Occipital lobe (tissue), 3 donors: ENCODE results near the gene HCK. TPM values are rescaled to one million over a fixed set of nuclear protein-coding genes. Genes with fewer than 3 reads are reported as not detected.

Source experiments
- DNase-seq: peaks from one replicate; lab custom pipeline; 2025; lab: John Stamatoyannopoulos, UW
- small RNA-seq: library from RNA; depleted of rRNA; stranded (forward); fragments of <200 nt; gene quantifications from one replicate; pipeline ENCODE3, GENCODE V24; 2014
- total RNA-seq: library from RNA; depleted of rRNA; stranded (reverse); fragments of >200 nt; gene quantifications from one replicate; pipeline ENCODE4 v1.2.3, GENCODE V29; 2014

HCK gene
- total RNA-seq, 1 donor from 2014 or later = 3.3 TPM

GRCh38 chr20:32127347-32127746 lies 75.3 kb downstream of the HCK start:
- no peak for DNase-seq

GRCh38 chr20:32128167-32128566 lies 76.1 kb downstream of the HCK start:
- DNase-seq = no peak

GRCh38 chr20:32129863-32130262 lies 77.8 kb downstream of the HCK start:
- DNase-seq = no peak

DNA sequence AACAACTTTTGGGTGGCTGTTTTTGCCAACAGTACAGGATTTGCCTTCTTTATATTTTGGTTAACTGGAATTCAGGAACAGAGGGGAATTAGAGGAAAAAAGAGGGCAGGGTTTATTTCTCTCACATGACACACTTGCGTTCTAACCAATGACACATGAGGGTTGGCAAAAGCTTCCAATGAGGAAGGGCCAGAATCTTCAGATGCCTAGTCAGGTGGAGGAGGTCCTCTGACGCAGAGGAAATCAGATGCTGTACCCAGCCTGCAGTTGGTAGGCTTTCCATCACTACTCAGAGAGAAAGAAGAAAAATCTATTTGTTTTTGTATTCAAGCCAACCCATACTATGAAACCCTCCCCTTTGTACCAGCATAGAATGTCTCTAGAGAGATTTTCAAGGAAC lies 78.3 kb downstream of the HCK start:
- DNase-seq = no peak

- no peak for DNase-seq
Measured at GRCh38 chr20:32130965-32131364, 78.9 kb downstream of the HCK start.

DNA sequence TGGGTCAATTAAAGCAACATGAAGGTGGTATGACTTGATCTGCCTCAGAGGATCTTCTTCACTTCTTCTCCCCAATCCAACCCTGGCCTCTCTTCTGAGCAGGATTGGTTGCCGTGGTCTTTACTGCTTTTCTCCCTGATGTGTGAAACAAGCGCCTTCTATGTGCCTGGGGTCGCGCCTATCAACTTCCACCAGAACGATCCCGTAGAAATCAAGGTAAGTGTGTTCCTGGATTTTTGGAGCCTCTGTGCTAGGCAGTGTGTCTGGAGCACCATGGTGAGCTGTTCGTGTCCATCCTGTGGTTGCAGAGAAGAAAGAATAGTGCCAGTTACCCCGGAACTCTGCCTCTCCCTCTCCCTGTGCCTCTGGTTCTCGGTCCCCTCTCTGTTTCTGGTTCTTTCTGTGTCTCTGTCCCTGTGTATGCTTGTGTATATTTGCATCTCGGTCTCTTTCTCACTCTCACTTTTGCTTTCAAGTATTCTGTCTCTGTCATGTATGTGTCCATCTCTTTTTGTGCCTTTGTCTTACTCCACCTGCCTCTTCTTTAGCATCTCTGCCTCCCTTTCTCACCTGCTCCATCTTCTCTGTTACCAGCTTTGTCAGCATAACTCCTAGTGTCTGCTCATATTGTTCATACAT lies 81.0 kb downstream of the HCK start:
- no peak for DNase-seq

DNA sequence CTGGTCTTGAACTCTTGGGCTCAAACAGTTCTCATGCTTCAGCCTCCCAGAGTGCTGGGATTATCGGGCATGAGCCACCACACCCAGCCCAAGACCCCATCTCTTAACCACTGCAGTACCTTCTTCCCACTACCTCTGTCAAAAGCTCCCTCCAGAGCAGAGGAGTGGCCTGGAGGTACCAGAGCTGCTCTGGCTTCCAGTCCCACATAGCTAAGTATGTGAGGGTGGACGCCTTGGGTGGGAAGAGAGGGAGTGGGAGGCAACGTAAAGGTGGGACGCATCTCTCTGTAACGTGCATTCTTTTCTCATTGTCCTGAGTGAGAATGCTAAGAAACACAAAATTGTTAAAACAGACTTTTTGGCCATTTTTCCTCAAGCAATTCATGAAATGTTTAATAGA lies 82.0 kb downstream of the HCK start:
- no peak for DNase-seq

- no peak for DNase-seq
Measured at GRCh38 chr20:32135983-32136515, 84.0 kb downstream of the HCK start.

- no peak for DNase-seq
Measured at GRCh38 chr20:32138921-32139320, 86.9 kb downstream of the HCK start.

DNA sequence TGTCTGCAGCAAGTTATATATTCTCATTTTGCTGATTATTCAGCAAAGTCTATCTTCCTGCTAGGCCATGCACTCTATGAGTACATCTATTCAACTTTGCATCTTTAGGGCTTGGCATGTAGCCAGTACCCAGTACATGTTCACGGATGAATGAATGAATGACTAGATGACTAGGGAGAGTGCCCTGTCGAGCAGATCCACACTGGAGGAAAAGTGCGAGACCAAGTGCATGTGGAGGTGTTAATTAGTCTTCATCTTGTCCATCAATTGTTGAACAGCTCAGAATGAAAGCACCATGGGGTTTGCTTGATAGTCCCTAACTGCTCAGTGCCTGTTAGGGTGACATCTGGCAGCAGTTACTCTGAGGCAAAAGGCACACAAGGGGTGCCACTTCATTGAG lies 87.9 kb downstream of the HCK start:
- DNase-seq = no peak

- no peak for DNase-seq
Measured at GRCh38 chr20:32140603-32141002, 88.6 kb downstream of the HCK start.

DNA sequence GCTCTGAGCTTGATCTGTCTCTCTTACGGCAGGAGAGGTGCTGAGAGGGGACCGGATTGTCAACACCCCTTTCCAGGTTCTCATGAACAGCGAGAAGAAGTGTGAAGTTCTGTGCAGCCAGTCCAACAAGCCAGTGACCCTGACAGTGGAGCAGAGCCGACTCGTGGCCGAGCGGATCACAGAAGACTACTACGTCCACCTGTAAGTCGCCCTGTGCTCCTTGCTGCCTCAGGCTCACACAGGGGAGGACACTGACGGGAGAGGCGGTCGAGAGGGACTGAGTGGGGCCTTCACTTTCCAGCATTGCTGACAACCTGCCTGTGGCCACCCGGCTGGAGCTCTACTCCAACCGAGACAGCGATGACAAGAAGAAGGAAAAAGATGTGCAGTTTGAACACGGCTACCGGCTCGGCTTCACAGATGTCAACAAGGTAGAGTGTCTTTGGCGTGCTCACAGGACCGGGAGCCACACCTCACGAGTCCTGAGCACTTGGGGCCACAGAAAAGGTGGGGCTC lies 89.5 kb downstream of the HCK start:
- no peak for DNase-seq

DNA sequence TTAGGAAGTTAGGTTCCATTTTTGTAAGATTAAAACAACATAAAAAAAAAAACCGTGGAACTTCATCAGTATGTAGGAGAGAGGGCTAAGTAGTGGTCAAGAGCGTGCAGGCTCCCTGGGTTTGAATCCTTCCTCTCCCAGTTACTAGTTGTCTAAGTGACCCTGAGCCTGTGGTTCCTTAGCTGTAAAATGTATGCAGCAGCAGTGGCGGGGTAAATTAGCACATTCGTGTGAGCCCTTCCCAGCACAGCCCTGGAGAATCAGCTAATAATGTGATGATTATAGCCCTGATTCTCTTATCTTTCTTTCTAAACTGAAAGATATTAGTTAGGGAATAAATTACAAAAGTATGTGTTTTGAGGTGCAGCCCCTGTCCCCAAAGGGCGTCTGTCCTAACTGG lies 90.0 kb downstream of the HCK start:
- no peak for DNase-seq

GRCh38 chr20:32142991-32143390 lies 90.9 kb downstream of the HCK start:
- no peak for DNase-seq

DNA sequence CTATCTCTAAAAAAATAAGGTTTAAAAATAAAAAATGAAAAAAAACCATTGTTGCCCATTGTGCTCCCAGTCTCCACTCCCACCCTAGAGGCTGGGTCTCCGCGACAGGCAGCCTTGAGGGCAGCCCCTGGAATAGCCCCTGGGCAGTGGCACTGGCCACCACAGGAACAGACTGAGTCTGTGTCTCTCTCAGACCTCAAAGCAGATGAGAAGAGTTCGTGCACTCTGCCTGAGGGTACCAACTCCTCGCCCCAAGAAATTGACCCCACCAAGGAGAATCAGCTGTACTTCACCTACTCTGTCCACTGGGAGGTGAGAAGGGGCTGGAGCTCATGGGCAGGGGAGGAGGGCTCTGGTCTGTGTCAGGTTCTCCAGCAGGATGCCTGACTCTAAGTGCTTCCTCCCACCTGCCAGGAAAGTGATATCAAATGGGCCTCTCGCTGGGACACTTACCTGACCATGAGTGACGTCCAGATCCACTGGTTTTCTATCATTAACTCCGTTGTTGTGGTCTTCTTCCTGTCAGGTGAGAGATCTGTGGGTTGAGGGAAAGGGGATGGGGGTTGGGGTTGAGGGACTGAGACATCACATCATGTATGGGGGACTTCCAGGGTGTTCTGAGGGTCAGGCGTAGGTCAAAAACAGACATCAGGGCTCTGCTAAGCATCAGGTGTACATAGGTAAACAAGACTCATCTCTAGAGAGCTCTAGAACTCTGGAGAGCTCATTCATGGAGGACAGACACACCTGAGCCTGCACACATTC lies 93.0 kb downstream of the HCK start:
- DNase-seq = no peak

DNA sequence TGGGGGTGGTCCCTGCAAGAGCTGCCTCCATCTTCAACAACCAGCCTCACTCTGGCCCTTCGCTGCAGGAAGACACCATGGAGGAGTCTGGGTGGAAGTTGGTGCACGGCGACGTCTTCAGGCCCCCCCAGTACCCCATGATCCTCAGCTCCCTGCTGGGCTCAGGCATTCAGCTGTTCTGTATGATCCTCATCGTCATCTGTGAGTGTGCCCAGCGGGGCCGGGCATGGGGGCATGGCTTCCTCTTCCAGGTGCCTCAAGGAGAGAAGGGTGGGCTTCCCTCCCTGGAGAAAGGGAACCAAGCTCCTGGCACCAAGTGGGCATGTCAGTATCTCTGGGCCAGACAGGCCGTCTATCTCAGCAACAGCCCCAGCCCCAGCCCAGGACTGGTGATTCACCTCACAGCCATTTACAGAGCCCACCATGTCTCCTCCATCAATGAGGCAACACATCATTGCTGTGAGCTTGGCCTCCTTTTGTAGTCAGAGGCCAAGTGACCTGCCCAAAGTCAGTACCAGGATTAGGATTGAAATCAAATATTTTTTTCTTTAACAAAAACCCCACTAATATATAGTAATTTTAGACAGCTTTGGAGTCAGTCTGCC lies 97.6 kb downstream of the HCK start:
- DNase-seq = no peak

GRCh38 chr20:32150291-32150848 lies 98.3 kb downstream of the HCK start:
- no peak for DNase-seq

Small RNA genes within 50 kb of the gene (small RNA-seq; reads per million reads assigned to genes)
- not detected for gene RNA5SP481
- not detected for gene RNA5SP482

Other genes starting within 250 kb of the HCK start
- gene MYLK2, start 232.9 kb upstream of the HCK start, total RNA-seq = 0.78 TPM
- 0.78 TPM for gene FOXS1, start 206.6 kb upstream of the HCK start, total RNA-seq
- 3.0 TPM for gene DUSP15, start 181.7 kb upstream of the HCK start, total RNA-seq
- gene TTLL9, start 181.6 kb upstream of the HCK start, total RNA-seq = 1.7 TPM
- gene PDRG1, start 100.2 kb upstream of the HCK start, total RNA-seq = 4.1 TPM
- 12.6 TPM for gene XKR7, start 84.1 kb upstream of the HCK start, total RNA-seq
- gene CCM2L, start 41.8 kb upstream of the HCK start, total RNA-seq = 2.0 TPM
- gene TM9SF4, start 57.5 kb downstream of the HCK start, total RNA-seq = 15.1 TPM
- gene PLAGL2, start 155.5 kb downstream of the HCK start, total RNA-seq = 1.2 TPM
- gene POFUT1, start 155.6 kb downstream of the HCK start, total RNA-seq = 18.1 TPM
- gene KIF3B, start 225.4 kb downstream of the HCK start, total RNA-seq = 92.5 TPM